ENCODE results near the gene GATD1. TPM values are rescaled to one million over a fixed set of nuclear protein-coding genes. Genes with fewer than 3 reads are reported as not detected.

The GATD1 gene
- total RNA-seq, 4 donors from 2014 or later: 47.6 to 81.7 (median 52.9) TPM

GRCh38 chr11:788009-788640 is 10.8 kb upstream of the GATD1 start:
- no peak for TF ChIP-seq POLR2A (IDR thresholded peaks at IDR 0.05)
- peak in 1 of 6 experiments; percentile 19 for TF ChIP-seq CTCF (IDR thresholded peaks at IDR 0.05)
- no peaks in the 10 kb centered on the region for H3K9me3 ChIP-seq
- no peak overlapping the region for H3K27ac ChIP-seq
- no peak for DNase-seq
- H3K36me3 ChIP-seq: peaks cover 0 to 22% (median 0%) of the 10 kb centered on the region in 3 donors
- H3K4me3 ChIP-seq: no peak overlapping the region
- peaks cover 0 to 16% (median 4%) of the 10 kb centered on the region in 4 donors for H3K4me1 ChIP-seq
- H3K27me3 ChIP-seq: peaks cover 0 to 8% of the 10 kb centered on the region in 2 donors

GRCh38 chr11:787084-787675 is 9.9 kb upstream of the GATD1 start:
- Histone ChIP-seq H3K27me3 (peaks cover 0 to 8% of the 10 kb centered on the region in 2 donors), H3K36me3 (peaks cover 0 to 14% (median 0%) of the 10 kb centered on the region in 3 donors)

GRCh38 chr11:786235-787083 is 9.2 kb upstream of the GATD1 start:
- Histone ChIP-seq H3K4me3 (no peak overlapping the region), H3K4me1 (peaks cover 0 to 24% (median 4%) of the 10 kb centered on the region in 4 donors), H3K27ac (no peak overlapping the region), H3K9me3 (no peaks in the 10 kb centered on the region), H3K36me3 (peaks cover 0 to 7% (median 0%) of the 10 kb centered on the region in 3 donors), H3K27me3 (peaks cover 0 to 8% of the 10 kb centered on the region in 2 donors)
- no peak for TF ChIP-seq CTCF (IDR thresholded peaks at IDR 0.05)
- TF ChIP-seq POLR2A (IDR thresholded peaks at IDR 0.05): no peak
- no peak for DNase-seq

More at GRCh38 chr11:787084-787675, 9.9 kb upstream of the GATD1 start:
- no peaks in the 10 kb centered on the region for H3K9me3 ChIP-seq
- TF ChIP-seq POLR2A (IDR thresholded peaks at IDR 0.05) (no peak), CTCF (IDR thresholded peaks at IDR 0.05) (no peak)
- no peak overlapping the region for H3K4me3 ChIP-seq
- H3K27ac ChIP-seq: no peak overlapping the region
- no peak for DNase-seq
- H3K4me1 ChIP-seq: peaks cover 0 to 24% (median 4%) of the 10 kb centered on the region in 4 donors

- Histone ChIP-seq H3K4me1 (peaks cover 0 to 30% (median 0%) of the 10 kb centered on the region in 4 donors), H3K27ac (peak overlapping the region in 1 of 4 donors; percentile 14), H3K36me3 (peaks cover 0 to 12% (median 0%) of the 10 kb centered on the region in 3 donors), H3K4me3 (no peak overlapping the region), H3K27me3 (no peaks in the 10 kb centered on the region), H3K9me3 (no peaks in the 10 kb centered on the region)
- TF ChIP-seq CTCF (IDR thresholded peaks at IDR 0.05) (peak in 5 of 6 experiments; percentile 17 to 84 (median 70)), POLR2A (IDR thresholded peaks at IDR 0.05) (peak in 1 of 2 donors; percentile 48)
- DNase-seq: peak in 2 of 3 donors; percentile 86 to 87
Observed at GRCh38 chr11:783581-784015, 6.3 kb upstream of the GATD1 start.

All from Peyer's patch (tissue), 4 donors.